ENCODE results near the gene GPR87.

GPR87 gene

GRCh38 chr3:151351219-151351618 lies 34.6 kb upstream of the GPR87 start:
- Histone ChIP-seq H3K4me1 (ENCODE audit: control insufficient read depth, insufficient read depth, low read length) (no peaks in the 10 kb centered on the region), H3K4me3 (ENCODE audit: low read depth, low read length) (no peak overlapping the region), H3K9me3 (ENCODE audit: control insufficient read depth, insufficient read depth, low read depth, low read length) (no peaks in the 10 kb centered on the region), H3K27ac (ENCODE audit: extremely low read depth, low read depth, low read length) (no peak overlapping the region), H3K36me3 (ENCODE audit: control insufficient read depth in 2 of 2, insufficient read depth in 1 of 2, low read length in 2 of 2) (peaks cover 0 to 5% of the 10 kb centered on the region in 2 experiments; a peak in 1 of 3 replicates)
- POLR2A ChIA-PET, result no interaction called here
- CTCF ChIA-PET, result no interaction called here
- TF ChIP-seq ZNF423 (tag by site-specific recombination; IDR thresholded peaks at IDR 0.05) (no peak), ZNF510 (tag by site-specific recombination; IDR thresholded peaks at IDR 0.05; ENCODE audit: insufficient replicate concordance) (no peak), ZNF692 (tag by site-specific recombination; IDR thresholded peaks at IDR 0.05) (no peak), ZBTB48 (tag by site-specific recombination; IDR thresholded peaks at IDR 0.05) (no peak), ZNF132 (tag by site-specific recombination; IDR thresholded peaks at IDR 0.05; ENCODE audit: borderline replicate concordance) (no peak), ZNF366 (tag by site-specific recombination; conservative IDR thresholded peaks at IDR 0.05) (no peak), ZNF48 (tag by site-specific recombination; IDR thresholded peaks at IDR 0.05) (no peak), ZBTB10 (tag by site-specific recombination; IDR thresholded peaks at IDR 0.05) (no peak), ZNF529 (tag by site-specific recombination; IDR thresholded peaks at IDR 0.05; ENCODE audit: insufficient replicate concordance) (no peak), ZNF354C (tag by site-specific recombination; IDR thresholded peaks at IDR 0.05; ENCODE audit: borderline replicate concordance, low read depth) (no peak), KLF17 (tag by site-specific recombination; IDR thresholded peaks at IDR 0.05) (no peak), ZNF416 (tag by site-specific recombination; IDR thresholded peaks at IDR 0.05) (no peak), ZBTB6 (tag by site-specific recombination; IDR thresholded peaks at IDR 0.05) (no peak), ZNF302 (tag by site-specific recombination; IDR thresholded peaks at IDR 0.05; ENCODE audit: low read depth) (no peak), PATZ1 (tag by site-specific recombination; IDR thresholded peaks at IDR 0.05) (no peak), ZFP3 (tag by site-specific recombination; IDR thresholded peaks at IDR 0.05; ENCODE audit: low read depth) (no peak), SCRT1 (tag by site-specific recombination; IDR thresholded peaks at IDR 0.05; ENCODE audit: borderline replicate concordance) (no peak), GFI1B (tag by site-specific recombination; IDR thresholded peaks at IDR 0.05) (no peak), ZNF433 (tag by site-specific recombination; IDR thresholded peaks at IDR 0.05; ENCODE audit: low read depth) (no peak), ZNF324 (tag by site-specific recombination; IDR thresholded peaks at IDR 0.05) (no peak)
